SU-DHL-6 (cell line): Measurements from ENCODE around the gene ARMC3.

ENCODE experiments used
- CTCF ChIP-seq: fragments of 200-600 bp; sonication (generic); IDR thresholded peaks from one replicate; pipeline ENCODE4 v1.5.1; 2017; ENCODE audit warnings: antibody characterized with exemption, mild to moderate bottlenecking, low read length, moderate library complexity; ENCODE audit not compliant: insufficient read depth, poor library complexity, severe bottlenecking
- EZH2phosphoT487 ChIP-seq: fragments of 200-600 bp; sonication (generic), shearing (Covaris generic); conservative IDR thresholded peaks from 2 replicates; pipeline ENCODE4 v1.6.1; 2018; ENCODE audit warnings: mild to moderate bottlenecking, antibody characterized with exemption, low read length, moderate library complexity, mixed read lengths

GRCh38 chr10:22913474-22914092 lies 14.3 kb upstream of the ARMC3 start:
- TF ChIP-seq CTCF (no peak), EZH2phosphoT487 (no peak)
